GM21515 (cell line): ENCODE results near the gene TRIO.

Source experiments
- ATAC-seq: cut with Tn5 transposase; IDR thresholded peaks from one replicate; pipeline ENCODE4 v1.9.1; 2021; ENCODE audit not compliant: unreplicated experiment

Gene TRIO

GRCh38 chr5:14219800-14220512 lies 76.8 kb downstream of the TRIO start:
- no peak for ATAC-seq

- no peak for ATAC-seq
Measured at GRCh38 chr5:14220642-14221041, 77.5 kb downstream of the TRIO start.

- ATAC-seq: no peak
Measured at GRCh38 chr5:14221732-14222131, 78.6 kb downstream of the TRIO start.

GRCh38 chr5:14222206-14222605 lies 79.1 kb downstream of the TRIO start:
- no peak for ATAC-seq

- no peak for ATAC-seq
Measured at GRCh38 chr5:14223372-14223771, 80.2 kb downstream of the TRIO start.

GRCh38 chr5:14225173-14225834 lies 82.2 kb downstream of the TRIO start:
- ATAC-seq: no peak

- no peak for ATAC-seq
Measured at GRCh38 chr5:14226149-14226548, 83.0 kb downstream of the TRIO start.

GRCh38 chr5:14226554-14226953 lies 83.4 kb downstream of the TRIO start:
- ATAC-seq: no peak

- ATAC-seq: no peak
Measured at GRCh38 chr5:14226992-14227391, 83.8 kb downstream of the TRIO start.

GRCh38 chr5:14227513-14227912 lies 84.4 kb downstream of the TRIO start:
- ATAC-seq: no peak

GRCh38 chr5:14228219-14228618 lies 85.1 kb downstream of the TRIO start:
- ATAC-seq: no peak

GRCh38 chr5:14229181-14229580 lies 86.0 kb downstream of the TRIO start:
- ATAC-seq: no peak

- ATAC-seq: no peak
Measured at GRCh38 chr5:14229734-14230133, 86.6 kb downstream of the TRIO start.

GRCh38 chr5:14231156-14231555 lies 88.0 kb downstream of the TRIO start:
- no peak for ATAC-seq

- ATAC-seq: no peak
Measured at GRCh38 chr5:14231890-14232289, 88.7 kb downstream of the TRIO start.

GRCh38 chr5:14234204-14234603 lies 91.1 kb downstream of the TRIO start:
- no peak for ATAC-seq

GRCh38 chr5:14235872-14236271 lies 92.7 kb downstream of the TRIO start:
- ATAC-seq: no peak

GRCh38 chr5:14236757-14237156 lies 93.6 kb downstream of the TRIO start:
- ATAC-seq: no peak

- no peak for ATAC-seq
Measured at GRCh38 chr5:14237317-14238086, 94.4 kb downstream of the TRIO start.

- ATAC-seq: no peak
Measured at GRCh38 chr5:14238272-14238671, 95.1 kb downstream of the TRIO start.

GRCh38 chr5:14239404-14239803 lies 96.3 kb downstream of the TRIO start:
- ATAC-seq: no peak

GRCh38 chr5:14239951-14240350 lies 96.8 kb downstream of the TRIO start:
- ATAC-seq: no peak
